ENCODE data around the gene CNTNAP2.
"Not testable (repeated sequence)": the region's sequence is repeated elsewhere in the genome, so short reads cannot be mapped to it uniquely, and the experiment has no call there.

Gene CNTNAP2

DNA sequence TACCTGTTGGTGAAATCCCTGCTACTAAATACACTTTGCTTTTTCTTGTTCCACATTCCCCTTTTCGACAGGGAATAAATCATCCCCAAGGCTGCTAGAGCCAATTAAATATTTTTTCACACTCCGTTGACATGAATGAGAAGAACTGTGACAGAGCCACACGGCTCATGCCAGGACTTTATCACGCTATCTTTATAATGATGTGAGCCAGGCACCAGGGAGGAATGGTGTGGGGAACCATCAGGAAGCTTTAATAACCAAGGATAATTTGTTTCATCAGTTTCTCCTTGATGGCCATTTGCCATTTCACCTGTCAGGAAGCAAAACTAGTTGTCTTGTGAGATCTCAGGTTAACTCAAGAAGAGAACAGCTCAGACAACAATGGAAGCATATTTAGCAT is 2280.9 kb downstream of the CNTNAP2 start:
- DNase-seq: no peak

GRCh38 chr7:148397985-148398384 is 2281.4 kb downstream of the CNTNAP2 start:
- DNase-seq: no peak

GRCh38 chr7:148398844-148399365 is 2282.3 kb downstream of the CNTNAP2 start:
- DNase-seq: no peak

DNA sequence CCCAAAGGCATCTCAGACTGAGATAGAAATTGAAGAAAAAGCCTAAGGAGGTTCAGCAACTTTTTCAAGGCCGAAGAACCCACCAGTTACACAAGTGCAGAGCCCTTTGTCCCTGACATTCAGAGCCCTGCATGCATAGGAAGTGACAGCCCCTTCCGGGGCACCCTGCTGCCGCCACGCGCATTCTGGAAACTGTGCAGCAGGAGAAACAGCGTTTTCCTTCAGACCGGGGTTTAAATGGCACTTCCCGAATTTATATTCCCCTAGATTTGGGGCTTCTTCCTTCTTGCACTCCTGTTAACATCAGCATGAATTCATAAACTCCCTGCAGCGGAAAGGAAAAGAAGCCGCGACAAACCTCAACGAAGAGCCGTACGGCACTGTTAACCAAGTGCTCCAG is 2283.5 kb downstream of the CNTNAP2 start:
- DNase-seq: no peak

GRCh38 chr7:148402159-148402558 is 2285.6 kb downstream of the CNTNAP2 start:
- no peak for DNase-seq

DNA sequence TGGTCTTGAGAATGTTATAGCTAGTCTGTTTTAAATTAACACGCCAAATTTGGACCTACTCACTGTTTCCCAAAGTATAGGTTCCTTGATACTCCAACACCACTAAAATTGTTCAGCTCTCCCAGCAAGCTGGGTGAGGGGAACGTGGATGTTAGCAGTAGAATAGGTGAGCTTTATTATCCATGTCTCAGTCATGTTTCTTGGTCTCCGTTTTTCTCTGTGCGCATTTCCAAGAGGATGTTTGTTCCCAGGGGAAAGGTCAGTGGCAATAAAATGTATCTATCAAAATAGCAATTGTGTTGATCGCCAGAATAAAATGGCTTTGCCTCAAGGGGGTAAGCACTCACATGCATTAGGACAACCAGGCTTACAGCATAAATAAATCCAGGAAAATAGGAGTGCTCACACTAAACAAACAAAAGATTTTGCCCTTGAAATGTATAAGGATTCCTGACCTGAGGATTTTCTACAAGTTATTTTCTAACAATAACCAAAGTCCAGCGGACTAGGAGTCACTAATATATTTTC is 2286.9 kb downstream of the CNTNAP2 start:
- peak; percentile 23 for DNase-seq

- DNase-seq: no peak
Measured at GRCh38 chr7:148408307-148408706, 2291.7 kb downstream of the CNTNAP2 start.

GRCh38 chr7:148410905-148411304 is 2294.3 kb downstream of the CNTNAP2 start:
- DNase-seq: no peak

DNA sequence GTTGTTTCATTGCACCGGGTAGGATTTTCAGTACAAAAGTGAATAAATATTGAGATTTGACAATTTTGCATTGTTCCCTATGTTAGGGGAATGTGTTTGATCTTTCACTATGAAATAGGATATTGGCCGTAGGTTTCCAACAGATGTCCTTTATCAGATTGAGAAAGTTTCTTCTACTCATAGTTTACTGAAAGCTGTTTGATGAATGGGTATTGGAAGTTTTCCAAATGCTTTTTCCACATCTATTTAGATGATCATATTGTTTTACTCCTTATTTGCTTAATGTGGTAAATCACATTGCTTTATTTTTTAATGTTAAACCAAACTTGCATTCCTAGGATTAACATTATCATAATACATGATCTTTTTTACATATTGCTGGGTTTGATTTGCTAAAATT is 2296.1 kb downstream of the CNTNAP2 start:
- DNase-seq: no peak

GRCh38 chr7:148419856-148420832 is 2303.5 kb downstream of the CNTNAP2 start:
- DNase-seq: no peak

- DNase-seq: no peak
Measured at GRCh38 chr7:148422030-148422429, 2305.4 kb downstream of the CNTNAP2 start.

DNA sequence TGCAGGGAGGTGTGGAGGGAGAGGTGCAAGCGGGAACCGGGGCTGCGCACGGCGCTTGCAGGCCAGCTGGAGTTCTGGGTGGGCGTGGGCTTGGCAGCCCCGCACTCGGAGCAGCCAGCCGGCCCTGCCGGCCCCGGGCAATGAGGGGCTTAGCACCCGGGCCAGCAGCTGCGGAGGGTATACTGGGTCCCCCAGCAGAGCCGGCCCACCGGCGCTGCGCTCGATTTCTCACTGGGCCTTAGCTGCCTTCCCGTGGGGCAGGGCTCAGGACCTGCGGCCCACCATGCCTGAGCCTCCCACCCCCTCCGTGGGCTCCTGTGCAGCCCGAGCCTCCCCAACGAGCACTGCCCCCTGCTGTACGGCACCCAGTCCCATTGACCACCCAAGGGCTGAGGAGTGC is 2309.8 kb downstream of the CNTNAP2 start:
- DNase-seq: not testable (repeated sequence)

DNA sequence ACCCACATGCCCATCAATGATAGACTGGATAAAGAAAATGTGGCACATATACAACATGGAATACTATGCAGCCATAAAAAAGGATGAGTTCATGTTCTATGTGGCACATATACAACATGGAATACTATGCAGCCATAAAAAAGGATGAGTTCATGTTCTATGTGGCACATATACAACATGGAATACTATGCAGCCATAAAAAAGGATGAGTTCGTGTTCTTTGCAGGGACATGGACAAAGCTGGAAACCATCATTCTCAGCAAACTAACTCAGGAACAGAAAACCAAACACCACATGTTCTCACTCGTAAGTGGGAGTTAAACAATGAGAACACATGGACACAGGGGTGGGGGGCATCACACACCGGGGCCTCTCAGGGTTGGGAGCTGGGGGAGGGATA is 2314.1 kb downstream of the CNTNAP2 start:
- DNase-seq: not testable (repeated sequence)

- no peak for DNase-seq
Measured at GRCh38 chr7:148433521-148434180, 2317.1 kb downstream of the CNTNAP2 start.

DNA sequence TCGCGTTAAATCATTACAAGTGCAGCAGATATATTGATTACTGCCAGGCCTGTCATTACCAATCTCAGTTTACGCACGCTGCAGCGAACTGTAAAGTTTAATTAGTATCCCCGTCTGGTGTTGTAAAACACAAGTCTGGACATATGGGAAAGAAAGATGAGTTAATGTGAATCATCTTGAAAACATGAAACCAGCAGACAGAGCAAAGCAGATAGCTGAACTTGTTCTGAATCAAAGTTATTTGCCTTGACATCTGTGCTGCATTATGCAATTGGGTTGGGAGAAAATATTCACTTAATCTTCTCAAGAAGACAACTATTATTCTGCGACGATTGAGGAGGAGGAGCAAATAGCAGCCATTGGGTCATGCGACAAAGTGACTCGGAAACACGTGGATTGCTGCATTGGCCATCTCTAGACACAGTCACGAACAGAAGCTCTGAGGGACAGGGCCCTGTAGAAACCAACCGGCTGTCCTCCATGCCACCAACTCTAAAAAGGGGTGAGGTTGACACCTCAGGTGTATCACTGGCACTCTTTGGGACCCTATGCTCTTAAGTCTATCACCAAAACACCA is 2317.7 kb downstream of the CNTNAP2 start:
- DNase-seq: no peak

DNA sequence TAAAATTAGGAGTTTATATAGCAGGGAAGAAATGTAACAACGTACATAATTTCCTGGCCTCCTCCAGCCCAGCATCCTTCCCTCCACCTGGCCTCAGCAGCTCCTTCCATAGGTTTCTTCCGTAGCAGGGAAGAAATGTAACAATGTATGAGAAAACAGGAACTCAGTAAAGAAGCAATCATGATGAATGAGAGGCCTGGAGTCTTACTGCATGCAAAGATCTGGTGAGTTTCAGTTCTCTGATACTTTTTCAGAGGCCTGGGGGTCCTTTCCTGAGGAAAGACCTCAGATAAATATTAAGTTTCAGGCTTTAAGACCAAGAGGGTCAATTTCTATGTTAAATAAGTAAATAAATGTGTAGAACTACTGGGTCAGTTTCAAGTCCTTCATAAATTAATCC is 2318.3 kb downstream of the CNTNAP2 start:
- no peak for DNase-seq

GRCh38 chr7:148435715-148436114 is 2319.1 kb downstream of the CNTNAP2 start:
- no peak for DNase-seq

DNA sequence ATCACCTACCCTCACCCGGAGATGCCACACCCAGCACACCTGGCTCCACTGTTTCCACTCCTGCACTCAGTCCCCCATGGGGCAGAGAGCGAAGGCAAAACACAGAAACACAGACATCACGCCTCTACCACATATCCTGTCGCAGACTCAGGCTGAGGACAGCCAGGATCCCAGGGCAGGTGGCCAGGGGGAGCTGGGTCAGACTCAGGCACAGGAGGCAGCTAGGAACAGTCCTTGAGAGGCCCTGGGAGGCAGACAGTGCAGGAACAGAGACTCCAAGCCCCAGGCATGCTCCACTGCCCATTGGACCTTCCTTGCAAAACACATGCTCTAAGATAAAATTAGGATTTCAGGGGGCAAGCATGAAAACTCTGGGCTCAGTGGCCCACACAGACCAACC is 2319.5 kb downstream of the CNTNAP2 start:
- no peak for DNase-seq

- peak; percentile 3 for DNase-seq
Measured at GRCh38 chr7:148436571-148436970, 2320.0 kb downstream of the CNTNAP2 start.

DNA sequence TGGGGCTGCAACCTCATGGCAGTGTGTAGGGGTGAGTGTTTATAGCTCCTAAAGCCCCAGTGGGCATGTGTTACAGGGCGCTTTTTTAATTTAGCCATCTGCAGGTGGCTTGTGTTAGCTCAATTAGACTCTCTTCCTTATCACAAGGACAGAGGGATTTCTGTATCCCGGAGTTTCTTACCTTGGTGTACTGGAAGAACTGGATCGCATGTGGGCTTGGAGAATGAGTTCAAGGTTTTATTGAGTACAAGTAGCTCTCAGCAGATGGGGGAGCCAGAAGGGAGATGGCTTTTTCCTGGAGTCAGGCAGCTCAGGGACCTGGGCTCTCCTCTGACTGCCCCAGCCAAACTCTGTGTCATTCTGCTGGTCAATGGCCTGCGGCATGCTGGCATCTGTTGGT is 2320.4 kb downstream of the CNTNAP2 start:
- no peak for DNase-seq

- no peak for DNase-seq
Measured at GRCh38 chr7:148442141-148442655, 2325.6 kb downstream of the CNTNAP2 start.

DNA sequence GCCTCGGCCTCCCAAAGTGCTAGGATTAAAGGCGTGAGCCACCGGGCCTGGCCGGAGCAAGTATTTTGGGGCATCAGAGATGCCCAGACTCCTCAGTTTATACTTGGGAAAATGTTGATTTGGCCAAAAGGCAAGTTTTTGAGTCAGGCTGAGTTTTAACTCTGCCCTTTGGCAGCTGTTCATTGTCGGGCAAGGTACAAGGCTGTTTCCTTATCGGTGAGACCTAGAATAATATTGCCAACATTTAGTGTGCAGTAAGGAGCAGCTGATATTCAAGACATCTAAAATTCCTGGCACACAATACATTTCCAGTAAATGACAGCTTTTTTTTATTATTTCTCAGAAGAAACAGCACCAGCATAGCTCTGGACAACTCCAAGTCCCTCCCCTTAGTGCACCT is 2326.3 kb downstream of the CNTNAP2 start:
- DNase-seq: no peak
